Measurements from ENCODE around the gene HOXB5. TPM values are rescaled to one million over a fixed set of nuclear protein-coding genes. Genes with fewer than 3 reads are reported as not detected.
A peak's percentile ranks its signal among the peaks of the same experiment; 100 is the strongest.

HOXB5 gene
- total RNA-seq, 6 donors from 2014 or later: 0.39 to 5.0 (median 1.5) TPM

- ATAC-seq (ENCODE audit: low FRiP score in 2 of 2): no peak
- Histone ChIP-seq H3K27me3 (peaks cover 0 to 43% (median 26%) of the 10 kb centered on the region in 4 donors), H3K4me1 (peaks cover 14 to 40% (median 19%) of the 10 kb centered on the region in 4 donors), H3K27ac (peak overlapping the region in 3 of 4 donors; percentile 55 to 81 (median 69)), H3K9me3 (no peaks in the 10 kb centered on the region), H3K4me3 (peak overlapping the region in 1 of 4 donors; percentile 8), H3K36me3 (no peaks in the 10 kb centered on the region)
- 45 to 46% methylated on average over 10 of the region's 10 CpGs for whole genome bisulfite sequencing, 2 donors
- no peak for DNase-seq
- no peak for TF ChIP-seq EP300 (IDR thresholded peaks at IDR 0.05)
- no peak for TF ChIP-seq CTCF (IDR thresholded peaks at IDR 0.05)
- no peak for TF ChIP-seq POLR2AphosphoS5 (IDR thresholded peaks at IDR 0.05)
- no peak for TF ChIP-seq POLR2A (IDR thresholded peaks at IDR 0.05)
Measured at GRCh38 chr17:48546137-48546923, 47.2 kb downstream of the HOXB5 start.

- H3K4me3 ChIP-seq: no peak overlapping the region
- DNase-seq (no peak), ATAC-seq (ENCODE audit: low FRiP score in 2 of 2) (no peak)
- peak overlapping the region; percentile 81 to 90 (median 88) for H3K27ac ChIP-seq
- peaks cover 14 to 32% (median 19%) of the 10 kb centered on the region in 4 donors for H3K4me1 ChIP-seq
- WGBS, 2 donors: 75 to 100% methylated on average over 1 of the region's 1 CpG
- H3K36me3 ChIP-seq: no peaks in the 10 kb centered on the region
- no peaks in the 10 kb centered on the region for H3K9me3 ChIP-seq
- TF ChIP-seq CTCF (IDR thresholded peaks at IDR 0.05) (no peak), POLR2AphosphoS5 (IDR thresholded peaks at IDR 0.05) (no peak), POLR2A (IDR thresholded peaks at IDR 0.05) (no peak), EP300 (IDR thresholded peaks at IDR 0.05) (no peak)
- H3K27me3 ChIP-seq: peaks cover 0 to 44% (median 24%) of the 10 kb centered on the region in 4 donors
Measured at GRCh38 chr17:48545539-48545938, 48.0 kb downstream of the HOXB5 start.

- Histone ChIP-seq H3K4me1 (peaks cover 12 to 29% (median 18%) of the 10 kb centered on the region in 4 donors), H3K36me3 (no peaks in the 10 kb centered on the region), H3K4me3 (peak within 1 kb of the TSS in 3 of 4 donors; percentile 42 to 60 (median 53)), H3K27me3 (peaks cover 0 to 41% (median 22%) of the 10 kb centered on the region in 4 donors), H3K27ac (peak within 1 kb of the TSS; percentile 81 to 90 (median 88)), H3K9me3 (no peaks in the 10 kb centered on the region)
- WGBS, 2 donors: 25 to 30% methylated on average over 12 of the region's 12 CpGs
- DNase-seq: no peak
- no peak for ATAC-seq (ENCODE audit: low FRiP score in 2 of 2)
- no peak for TF ChIP-seq EP300 (IDR thresholded peaks at IDR 0.05)
- TF ChIP-seq POLR2AphosphoS5 (IDR thresholded peaks at IDR 0.05): no peak
- TF ChIP-seq POLR2A (IDR thresholded peaks at IDR 0.05): no peak
- TF ChIP-seq CTCF (IDR thresholded peaks at IDR 0.05): no peak
Measured at GRCh38 chr17:48545022-48545375, 48.6 kb downstream of the HOXB5 start, which contains the start of gene HOXB2. TSS of gene HOXB2 (minus strand) at chr17:48545109. CDS start at chr17:48544911, 198 bp downstream.

- Histone ChIP-seq H3K9me3 (no peaks in the 10 kb centered on the region), H3K4me3 (peak overlapping the region in 3 of 4 donors; percentile 42 to 60 (median 53)), H3K4me1 (peaks cover 12 to 29% (median 18%) of the 10 kb centered on the region in 4 donors), H3K27me3 (peaks cover 0 to 41% (median 22%) of the 10 kb centered on the region in 4 donors), H3K36me3 (no peaks in the 10 kb centered on the region), H3K27ac (peak overlapping the region; percentile 81 to 90 (median 88))
- ATAC-seq (ENCODE audit: low FRiP score in 2 of 2): peak; percentile 41 to 85
- 4 to 10% methylated on average over 31 to 36 of the region's 38 CpGs for WGBS, 2 donors
- peak in 1 of 2 donors; percentile 94 for DNase-seq
- TF ChIP-seq CTCF (IDR thresholded peaks at IDR 0.05) (no peak), POLR2AphosphoS5 (IDR thresholded peaks at IDR 0.05) (peak in 1 of 2 donors; percentile 37), EP300 (IDR thresholded peaks at IDR 0.05) (no peak), POLR2A (IDR thresholded peaks at IDR 0.05) (peak in 1 of 4 donors; percentile 29)
Measured at GRCh38 chr17:48544349-48545021, 49.1 kb downstream of the HOXB5 start.

Measured in upper lobe of left lung (tissue), 6 donors.